Measurements from ENCODE around the gene DNAAF8.
"Not testable (repeated sequence)": the region's sequence is repeated elsewhere in the genome, so short reads cannot be mapped to it uniquely, and the experiment has no call there.

Gene DNAAF8

GRCh38 chr16:4783251-4783950, 49.1 kb downstream of the DNAAF8 start:
- no peak for DNase-seq (ENCODE audit: low read depth)

GRCh38 chr16:4783951-4784336, 49.6 kb downstream of the DNAAF8 start:
- DNase-seq (ENCODE audit: low read depth): no peak

GRCh38 chr16:4784444-4784987, 50.2 kb downstream of the DNAAF8 start:
- not testable (repeated sequence) for DNase-seq (ENCODE audit: low read depth)

GRCh38 chr16:4785758-4786433, 51.6 kb downstream of the DNAAF8 start:
- DNase-seq (ENCODE audit: low read depth): no peak

GRCh38 chr16:4787068-4787467, 52.7 kb downstream of the DNAAF8 start:
- no peak for DNase-seq (ENCODE audit: low read depth)

- no peak for DNase-seq (ENCODE audit: low read depth)
Measured at GRCh38 chr16:4787627-4788482, 53.5 kb downstream of the DNAAF8 start, which contains the start of gene SEPTIN12. TSS of gene SEPTIN12 (minus strand) at chr16:4788345. CDS start at chr16:4787645, 700 bp downstream.

- no peak for DNase-seq (ENCODE audit: low read depth)
Measured at GRCh38 chr16:4788489-4788889, 54.2 kb downstream of the DNAAF8 start.

GRCh38 chr16:4788910-4789309, 54.6 kb downstream of the DNAAF8 start:
- DNase-seq (ENCODE audit: low read depth): no peak

- no peak for DNase-seq (ENCODE audit: low read depth)
Measured at GRCh38 chr16:4790261-4790660, 55.9 kb downstream of the DNAAF8 start.

GRCh38 chr16:4790871-4791270, 56.5 kb downstream of the DNAAF8 start:
- no peak for DNase-seq (ENCODE audit: low read depth)

- no peak for DNase-seq (ENCODE audit: low read depth)
Measured at GRCh38 chr16:4792951-4793513, 58.7 kb downstream of the DNAAF8 start.

- no peak for DNase-seq (ENCODE audit: low read depth)
Measured at GRCh38 chr16:4795181-4795827, 61.0 kb downstream of the DNAAF8 start, which contains the start of gene SMIM22. TSS of gene SMIM22 (plus strand) at chr16:4795369. CDS start at chr16:4795735, 366 bp downstream.

GRCh38 chr16:4795828-4796572, 61.7 kb downstream of the DNAAF8 start:
- DNase-seq (ENCODE audit: low read depth): no peak

GRCh38 chr16:4796982-4797804, 62.9 kb downstream of the DNAAF8 start:
- no peak for DNase-seq (ENCODE audit: low read depth)

- no peak for DNase-seq (ENCODE audit: low read depth)
Measured at GRCh38 chr16:4797805-4798252, 63.5 kb downstream of the DNAAF8 start.

GRCh38 chr16:4798456-4798855, 64.1 kb downstream of the DNAAF8 start:
- DNase-seq (ENCODE audit: low read depth): no peak
